NCI-H446 treated with DMSO at 0.1 percent for 48 hours (cell line): ENCODE data around the gene ALDOA.
"Not testable (repeated sequence)": the region's sequence is repeated elsewhere in the genome, so short reads cannot be mapped to it uniquely, and the experiment has no call there.

Source experiments
- DNase-seq: peaks from one replicate; lab custom pipeline; 2025; lab: John Stamatoyannopoulos, UW

The ALDOA gene

DNA sequence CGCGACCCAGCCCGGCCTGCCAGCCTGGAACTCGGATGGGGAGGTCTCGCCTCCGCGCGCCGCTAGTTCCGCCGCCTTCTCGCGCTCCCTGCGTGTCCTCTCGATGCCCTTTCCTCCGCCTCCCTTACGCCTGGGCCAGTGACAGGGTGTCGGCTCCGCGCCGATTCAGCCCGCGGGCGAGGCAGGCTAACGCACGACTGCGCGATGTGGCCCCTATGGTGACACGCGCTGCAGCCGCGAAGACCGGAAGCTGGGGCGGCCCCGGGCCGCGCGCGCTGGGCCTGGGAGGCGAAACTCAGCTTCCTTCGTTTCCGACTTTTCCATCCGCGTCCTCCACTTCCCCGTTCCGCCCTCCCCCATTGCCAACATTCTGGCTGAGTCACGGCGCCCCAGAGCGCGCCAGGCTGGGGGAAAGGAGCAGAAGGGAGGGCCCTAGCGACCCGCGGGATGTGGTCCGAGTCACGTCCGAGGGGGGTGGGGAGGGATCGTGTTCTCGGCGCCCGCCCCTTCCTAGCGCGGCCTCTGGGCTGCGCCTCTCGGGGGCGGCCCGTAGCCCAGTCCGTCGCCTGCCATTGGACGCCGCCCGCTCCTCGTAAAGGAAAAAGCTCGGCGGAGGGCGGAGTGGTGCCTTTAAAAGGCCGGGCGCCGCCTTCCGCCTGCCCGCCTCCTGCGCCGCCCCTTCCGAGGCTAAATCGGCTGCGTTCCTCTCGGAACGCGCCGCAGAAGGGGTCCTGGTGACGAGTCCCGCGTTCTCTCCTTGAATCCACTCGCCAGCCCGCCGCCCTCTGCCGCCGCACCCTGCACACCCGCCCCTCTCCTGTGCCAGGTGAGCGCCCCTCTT lies at the start of gene ALDOA:
ALDOA (plus strand) TSS at position 659 of the 841 bp plus-strand sequence. CDS start 1,138 bp downstream, outside the sequence.
- peak; percentile 95 for DNase-seq

DNA sequence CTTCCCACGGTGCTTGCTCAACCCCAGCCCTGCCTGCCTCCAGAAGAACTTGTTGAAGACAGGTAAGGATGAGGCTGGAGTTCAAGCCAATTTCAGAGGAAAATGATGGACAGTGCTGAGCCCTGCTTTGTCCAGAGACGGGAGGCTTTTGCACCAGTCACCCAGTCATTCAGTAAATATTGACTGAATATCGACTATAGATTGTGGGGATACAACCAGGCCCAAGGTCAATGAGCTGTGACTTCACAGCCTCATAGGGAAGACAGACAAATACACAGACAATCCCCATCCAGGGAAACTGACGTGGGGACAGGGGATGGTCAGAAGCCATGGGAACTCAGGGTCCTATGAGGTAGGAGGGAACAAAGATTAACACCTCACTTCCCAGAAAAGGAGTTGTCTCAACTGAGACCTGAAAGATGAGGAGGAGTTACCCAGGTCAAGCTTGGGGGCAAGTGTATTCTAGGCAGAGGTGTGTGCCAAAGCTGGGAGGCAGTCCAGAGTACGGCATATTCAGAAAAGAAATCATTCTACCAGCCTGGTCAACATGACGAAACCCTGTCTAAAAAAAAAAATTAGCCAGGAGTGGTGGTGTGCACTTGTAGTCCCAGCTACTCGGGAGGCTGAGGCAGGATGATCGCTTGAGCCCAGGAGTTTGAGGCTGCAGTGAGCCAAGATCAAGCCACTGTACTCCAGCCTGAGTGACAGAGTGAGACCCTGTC lies 48.8 kb upstream of the ALDOA start:
- no peak for DNase-seq

DNA sequence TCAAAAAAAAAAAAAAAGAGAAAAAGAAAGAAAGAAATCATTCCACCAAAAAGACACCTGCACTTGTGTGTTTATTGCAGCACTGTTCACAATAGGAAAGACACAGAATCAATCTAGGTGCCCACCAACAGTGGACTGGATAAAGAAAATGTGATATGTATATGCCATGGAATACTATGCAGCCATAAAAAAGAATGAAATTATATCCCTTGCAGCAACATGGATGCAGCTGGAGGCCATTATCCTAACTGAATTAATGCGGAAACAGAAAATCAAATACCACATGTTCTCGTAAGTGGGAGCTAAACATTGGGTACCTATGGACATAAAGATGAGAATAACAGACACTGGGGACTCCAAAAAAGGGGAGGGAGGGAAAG lies 48.3 kb upstream of the ALDOA start:
- DNase-seq: no peak

DNA sequence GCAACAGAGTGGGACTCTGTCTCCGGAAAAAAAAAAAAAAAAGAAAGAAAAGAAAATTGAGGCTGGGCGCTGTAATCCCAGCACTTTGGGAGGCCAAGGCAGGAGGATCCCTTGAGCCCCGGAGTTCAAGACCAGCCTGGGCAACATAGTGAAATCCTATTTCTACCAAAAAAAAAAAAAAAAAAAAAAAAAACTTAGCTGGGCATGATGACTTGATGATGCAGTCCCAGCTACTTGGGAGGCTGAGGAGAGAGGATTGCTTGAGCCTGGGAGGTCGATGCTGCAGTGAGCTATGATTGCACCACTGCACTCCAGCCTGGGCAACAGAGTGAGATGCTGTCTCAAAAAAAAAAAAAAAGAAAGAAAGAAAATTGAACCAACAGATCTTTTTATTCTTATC lies 47.6 kb upstream of the ALDOA start:
- not testable (repeated sequence) for DNase-seq

DNA sequence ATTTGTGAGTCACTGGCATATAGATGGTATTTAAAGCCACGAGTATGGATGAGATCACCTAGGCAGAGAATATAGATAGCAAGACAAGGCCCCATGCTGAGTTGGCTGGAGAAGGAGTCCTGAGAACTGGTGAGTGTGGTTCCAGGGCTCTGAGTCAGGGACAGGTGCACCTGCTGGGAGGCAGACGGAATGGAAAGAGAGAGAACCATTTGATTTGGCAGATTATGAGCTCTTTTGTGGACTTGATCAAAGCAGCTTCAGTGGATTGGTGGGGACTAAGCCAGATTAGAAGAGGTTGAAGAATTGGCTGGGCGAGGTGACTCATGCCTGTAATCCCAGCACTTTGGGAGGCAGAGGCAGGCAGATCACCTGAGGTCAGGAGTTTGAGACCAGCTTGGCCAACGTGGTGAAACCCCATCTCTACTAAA lies 46.8 kb upstream of the ALDOA start:
- DNase-seq: no peak

DNA sequence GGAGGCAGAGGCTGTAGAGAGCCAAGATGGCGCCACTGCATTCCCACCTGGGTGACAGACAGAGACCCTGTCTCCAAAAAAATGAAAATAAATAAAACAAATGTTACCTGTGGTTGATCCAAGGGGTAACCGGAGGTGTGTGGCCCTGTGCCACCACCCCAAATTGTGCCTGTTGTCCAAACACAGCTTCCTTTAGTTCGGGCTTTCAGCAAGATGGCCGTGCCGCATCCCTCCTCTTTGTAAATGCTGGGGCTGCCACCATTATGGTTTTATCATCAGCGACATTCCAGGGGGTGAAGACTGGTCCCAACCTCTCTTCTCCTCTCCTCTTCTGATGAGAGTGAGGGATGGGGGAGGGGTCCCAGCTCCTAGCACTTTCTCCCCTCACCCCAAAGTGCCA lies 42.7 kb upstream of the ALDOA start, which contains the start of gene C16orf92:
C16orf92 (plus strand) TSS at position 312 of the 400 bp plus-strand sequence. CDS start 143 bp downstream, outside the sequence.
- no peak for DNase-seq

DNA sequence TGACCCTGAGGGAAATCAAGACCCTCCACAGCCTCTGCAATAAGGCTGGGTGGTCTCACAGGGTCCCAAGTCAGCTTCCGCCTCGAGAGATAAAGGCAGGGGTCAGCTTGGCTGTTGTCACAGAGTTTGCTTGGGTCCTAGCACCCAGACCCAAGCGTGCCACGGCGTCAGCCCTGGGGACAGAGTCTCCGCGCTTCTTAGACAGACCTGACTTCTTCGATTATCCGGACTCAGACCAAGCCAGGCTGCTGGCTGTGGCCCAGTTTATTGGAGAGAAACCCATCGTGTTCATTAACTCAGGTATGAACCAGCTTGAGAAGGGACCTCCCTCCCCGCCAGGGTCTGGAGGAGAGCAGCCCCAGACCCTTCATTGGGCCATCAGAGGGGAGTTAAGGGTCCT lies 42.0 kb upstream of the ALDOA start:
- no peak for DNase-seq

DNA sequence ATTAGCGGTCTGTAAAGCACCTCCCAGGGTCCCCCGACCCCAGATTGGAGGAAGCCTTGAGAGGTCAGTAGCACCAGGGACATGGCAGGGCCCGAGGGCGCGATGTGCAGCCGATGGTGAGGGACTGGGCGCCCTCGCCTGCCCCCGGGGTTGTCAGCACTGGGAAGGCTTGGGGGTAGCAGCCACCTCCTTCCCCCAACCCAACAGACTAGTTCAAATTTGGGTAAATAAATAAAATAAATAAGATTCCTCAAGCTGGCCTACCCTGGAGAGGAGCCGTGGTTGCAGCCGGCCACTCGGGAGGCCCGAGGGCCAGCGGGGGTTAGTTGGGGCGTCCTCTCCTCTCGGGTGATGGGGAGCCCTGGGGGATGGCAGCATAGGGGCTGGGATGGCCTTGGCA lies 41.1 kb upstream of the ALDOA start:
- DNase-seq: no peak

DNA sequence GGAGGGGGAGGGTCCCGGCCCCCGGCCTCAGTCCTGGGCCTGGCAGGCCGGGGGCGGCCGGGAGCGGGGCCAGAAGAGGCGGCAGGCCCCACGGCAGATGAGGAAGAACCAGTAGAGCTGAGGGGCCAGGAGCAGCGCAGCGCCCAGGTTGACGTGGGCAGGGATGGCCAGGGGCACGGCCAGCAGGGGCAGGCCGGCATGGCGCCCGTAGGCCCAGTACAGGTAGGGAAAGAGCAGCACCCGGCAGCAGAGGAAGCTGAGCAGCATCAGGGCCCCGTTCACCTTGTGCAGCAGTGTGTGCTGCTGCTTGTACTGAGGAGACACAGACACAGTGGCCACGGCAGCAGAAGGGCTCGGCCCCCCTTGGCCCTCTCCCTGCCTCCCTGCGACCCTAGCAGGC lies 40.4 kb upstream of the ALDOA start:
- DNase-seq: no peak

DNA sequence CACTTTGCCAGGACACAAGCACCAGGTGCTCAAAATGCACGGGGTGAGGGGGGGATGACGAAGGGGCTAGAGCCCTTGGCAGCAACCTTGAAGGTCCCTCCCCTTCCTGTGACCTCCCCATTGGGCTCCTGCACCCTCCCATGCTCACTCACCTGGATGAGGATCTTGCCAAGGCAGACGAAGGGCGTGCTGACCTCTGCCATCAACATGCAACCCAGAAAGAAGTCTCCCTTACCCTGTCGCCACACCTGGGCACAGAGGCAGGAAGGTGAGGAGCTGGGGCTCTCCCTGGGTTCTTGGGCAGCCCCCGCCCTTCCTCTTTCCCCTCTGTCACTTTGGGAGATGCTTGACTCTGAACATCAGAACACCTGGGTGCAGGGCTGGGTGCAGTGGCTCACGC lies 40.0 kb upstream of the ALDOA start:
- no peak for DNase-seq

DNA sequence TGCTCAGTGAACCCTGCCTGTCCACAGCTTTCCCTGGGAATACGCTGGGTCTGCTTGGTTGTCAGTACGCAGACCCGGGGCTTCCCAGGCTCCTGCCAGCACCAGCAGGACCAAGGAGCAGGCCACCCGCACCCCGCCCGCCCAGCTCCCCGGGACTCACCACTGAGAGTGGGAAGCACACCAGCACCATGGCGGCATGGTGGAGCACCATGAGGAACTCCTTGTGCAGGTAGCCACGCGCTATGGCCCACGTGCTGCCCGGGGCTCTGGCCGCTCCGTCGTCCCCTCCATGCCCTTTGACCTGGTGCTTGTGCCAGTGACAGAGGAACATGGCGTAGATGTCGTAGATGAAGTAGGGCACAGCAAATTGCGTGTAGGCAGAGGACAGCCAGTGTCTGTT lies 39.1 kb upstream of the ALDOA start:
- no peak for DNase-seq

DNA sequence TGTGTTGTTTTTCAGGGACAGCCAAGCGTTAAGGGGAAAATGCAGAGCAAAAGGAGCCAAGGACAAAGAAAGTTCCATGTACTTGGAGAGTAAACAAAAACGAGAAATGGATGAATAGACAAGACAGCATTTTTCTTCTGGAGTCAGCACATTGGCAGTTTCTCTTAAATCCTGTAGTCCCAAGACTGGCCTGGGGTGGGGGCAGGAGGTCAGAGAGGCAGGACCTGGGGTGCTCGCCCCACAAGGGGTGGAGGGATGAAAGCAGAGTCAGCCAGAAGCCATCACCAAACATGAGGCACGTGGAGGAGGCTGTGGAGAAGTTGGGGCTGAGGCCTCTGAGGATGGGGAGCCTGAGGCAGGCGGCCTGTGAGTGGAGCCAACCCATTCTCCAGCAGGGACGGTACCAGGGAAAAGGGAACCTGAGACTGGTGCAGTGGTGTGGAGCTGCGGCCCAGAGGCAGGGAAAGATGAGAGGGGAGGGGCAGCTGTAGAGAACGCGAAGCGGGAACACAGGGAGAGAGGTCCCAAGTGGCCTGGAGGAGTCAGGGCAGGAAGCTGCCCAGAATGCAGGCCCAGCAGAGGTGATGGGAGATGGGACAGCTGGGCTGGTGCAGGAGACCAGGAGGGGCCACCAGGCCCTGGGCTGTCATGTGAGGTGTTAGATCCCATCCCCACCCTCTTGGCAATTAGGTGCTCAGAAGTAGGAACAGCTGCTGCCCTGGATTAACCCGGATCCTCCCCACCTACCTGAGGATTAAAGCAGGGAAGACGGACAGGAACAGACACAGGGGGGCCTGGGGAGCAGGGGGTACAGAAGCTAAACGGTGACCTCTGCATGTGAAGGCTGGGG lies 37.7 kb upstream of the ALDOA start:
- no peak for DNase-seq

DNA sequence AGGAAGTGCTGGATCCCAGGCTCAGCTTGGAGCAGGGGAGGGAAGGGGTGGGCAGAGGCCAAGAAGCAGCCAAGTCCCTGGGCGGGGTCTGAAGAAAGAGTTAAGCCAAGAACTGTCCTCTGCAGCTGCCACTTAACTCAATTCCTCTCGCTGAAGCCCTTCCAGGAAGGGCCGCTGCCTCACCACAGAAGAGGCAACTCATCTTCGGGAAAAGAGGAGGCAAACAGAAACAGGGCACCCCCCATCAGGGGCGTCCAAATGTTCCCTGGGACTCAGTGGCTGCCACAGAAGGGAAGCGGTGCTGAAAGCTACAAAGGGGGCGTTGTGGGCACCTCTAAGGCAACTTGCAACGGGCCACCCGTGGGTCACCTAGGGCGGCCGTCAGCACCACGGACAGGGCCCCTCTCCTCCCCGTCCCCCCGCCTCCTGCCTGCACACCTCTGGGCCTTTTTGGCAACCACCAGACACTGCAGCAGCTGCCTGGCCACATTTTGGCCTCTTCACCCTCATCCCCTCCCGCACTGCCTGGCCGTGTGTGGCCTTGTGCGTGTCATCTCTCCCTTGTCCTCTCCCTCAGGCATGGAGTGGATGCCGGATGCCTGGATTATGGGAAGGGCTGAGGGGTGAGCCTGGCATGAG lies 37.0 kb upstream of the ALDOA start:
- no peak for DNase-seq

DNA sequence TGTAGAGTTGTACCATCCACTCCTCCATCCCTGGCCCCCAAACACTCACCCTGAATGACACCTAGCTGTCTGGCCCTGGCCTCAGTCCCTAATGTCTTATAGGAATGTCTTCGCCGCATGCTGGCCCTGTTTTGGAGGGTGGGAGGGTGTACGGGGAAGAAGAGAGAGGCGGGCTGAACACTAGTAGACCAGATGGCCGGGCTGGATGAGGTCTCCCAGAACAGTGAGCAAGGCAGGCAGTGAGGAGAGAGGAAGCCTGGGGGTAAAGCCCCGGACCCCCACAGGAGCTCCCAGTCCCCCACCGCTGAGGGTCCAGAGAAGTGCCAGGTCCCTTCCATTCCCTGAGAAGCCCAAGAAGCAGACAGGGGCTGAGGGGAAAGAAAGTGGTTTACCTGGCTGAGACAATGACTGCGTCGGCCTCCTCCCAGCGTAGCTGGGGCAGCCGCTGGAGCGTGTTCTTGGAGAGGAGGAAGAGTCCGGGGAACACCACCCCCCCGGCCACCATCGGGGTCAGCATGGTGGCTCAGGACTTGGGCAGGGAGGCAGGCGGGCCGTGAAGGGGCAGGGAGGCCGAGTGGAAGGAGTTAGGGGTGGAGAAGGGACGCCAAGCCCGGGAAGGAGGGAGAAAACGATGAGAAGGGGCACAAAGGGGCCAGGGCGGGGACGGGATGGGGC lies 35.4 kb upstream of the ALDOA start:
- DNase-seq: no peak

DNA sequence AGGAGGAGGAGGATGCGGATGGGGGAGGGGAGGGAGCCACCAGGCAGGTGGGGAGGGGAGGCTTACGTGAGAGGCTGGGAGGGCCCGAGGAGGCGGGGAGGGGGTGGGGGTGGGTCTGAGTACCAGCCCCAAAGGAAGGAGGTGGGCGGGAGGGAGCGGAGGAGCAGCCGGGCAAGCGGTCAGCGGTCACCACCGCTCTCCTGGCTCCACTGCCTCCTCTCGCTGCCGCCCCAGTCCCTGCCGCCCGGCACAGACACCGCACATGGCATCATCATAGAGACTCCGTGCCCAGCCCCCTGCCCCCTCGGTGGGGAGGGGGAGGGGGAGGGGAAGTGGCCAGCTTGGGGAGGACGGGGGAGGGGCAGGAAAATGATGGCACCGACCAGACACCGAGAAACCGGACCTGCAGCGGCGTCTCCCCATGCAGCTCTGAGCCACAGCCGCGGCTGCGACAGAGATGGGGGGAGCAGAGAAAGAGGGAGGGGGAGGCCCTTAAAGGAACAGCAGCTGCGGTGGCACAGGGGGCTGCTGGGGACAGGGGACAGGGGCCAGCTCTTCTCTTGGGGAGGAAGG lies 34.6 kb upstream of the ALDOA start, which contains the start of gene TLCD3B:
TLCD3B (minus strand) TSS at position 431 of the 573 bp plus-strand sequence. CDS start 744 bp downstream, outside the sequence.
- DNase-seq: no peak

DNA sequence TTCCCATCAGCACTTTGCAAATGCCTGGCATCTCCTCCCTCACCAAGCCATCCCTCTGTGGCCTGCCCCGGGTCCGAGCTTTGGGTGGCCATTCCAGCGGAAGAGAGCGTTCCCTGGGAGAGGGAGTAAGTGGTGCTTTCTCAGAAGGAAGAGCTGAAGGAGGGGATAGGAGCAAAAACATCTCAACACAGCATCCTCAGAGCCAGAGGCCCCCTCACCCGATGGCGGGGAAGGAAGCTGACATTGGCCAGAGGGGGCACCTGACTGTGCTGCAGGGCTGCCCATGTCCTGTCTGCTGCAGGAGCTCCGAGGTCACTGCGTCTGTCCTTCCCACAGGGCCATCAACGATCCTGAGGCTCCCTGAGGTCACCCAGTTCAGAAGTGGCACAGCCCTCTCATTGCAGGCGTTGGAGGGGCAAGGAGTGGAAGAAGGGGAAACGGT lies 34.1 kb upstream of the ALDOA start:
- DNase-seq: no peak

DNA sequence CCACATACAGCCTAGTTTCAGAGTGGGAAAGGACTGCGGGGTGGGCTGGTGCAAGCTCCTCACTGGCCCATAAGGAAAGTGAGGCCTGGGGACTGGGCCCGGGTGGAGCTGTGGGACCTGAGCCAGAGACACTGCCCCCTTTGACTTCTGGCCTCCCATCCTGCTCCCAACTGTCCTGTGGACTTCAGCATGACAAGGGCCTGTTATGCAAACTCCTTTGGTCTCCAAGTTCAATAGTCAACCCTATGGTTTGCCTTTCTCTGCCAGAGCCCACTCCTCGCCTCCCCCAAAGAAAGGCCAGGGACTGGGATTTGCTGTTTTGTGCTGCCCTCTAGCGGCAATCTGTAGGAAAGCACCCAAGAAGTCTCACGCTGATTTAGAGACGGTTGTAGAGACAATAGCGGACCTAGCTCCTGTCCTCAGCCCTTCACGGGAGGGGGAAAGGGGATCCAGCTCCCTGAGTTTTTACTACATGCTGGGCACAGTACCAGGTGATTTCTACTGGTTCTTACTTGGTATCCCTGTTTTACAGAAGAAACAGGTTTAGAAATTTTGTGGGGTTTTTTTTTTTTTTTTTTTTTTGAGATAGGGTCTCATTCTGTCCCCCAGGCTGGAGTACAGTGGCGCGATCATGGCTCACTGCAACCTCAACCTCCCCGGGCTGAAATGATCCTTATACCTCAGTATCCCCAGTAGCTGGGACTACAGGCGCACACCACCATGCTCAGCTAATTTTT lies 33.3 kb upstream of the ALDOA start:
- DNase-seq: peak; percentile 68

DNA sequence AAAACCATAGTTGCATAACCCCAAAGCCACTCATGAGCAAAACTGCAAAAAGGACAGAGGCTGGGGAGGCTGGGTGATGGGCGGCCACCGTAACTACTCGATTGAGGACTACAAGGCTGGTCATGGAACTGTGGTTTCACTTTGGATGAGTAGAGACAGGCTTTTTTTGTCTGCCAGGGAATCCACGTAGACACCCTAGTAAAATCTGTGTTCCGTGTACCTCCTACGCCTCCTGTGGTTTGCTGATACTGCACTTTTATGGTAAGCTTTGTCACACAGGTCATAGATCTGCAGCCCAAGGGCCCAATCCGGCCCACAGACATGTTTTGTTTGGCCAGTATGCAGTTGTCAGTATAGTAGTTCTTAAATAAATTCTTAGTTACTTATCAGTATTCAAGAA lies 32.3 kb upstream of the ALDOA start:
- DNase-seq: no peak

DNA sequence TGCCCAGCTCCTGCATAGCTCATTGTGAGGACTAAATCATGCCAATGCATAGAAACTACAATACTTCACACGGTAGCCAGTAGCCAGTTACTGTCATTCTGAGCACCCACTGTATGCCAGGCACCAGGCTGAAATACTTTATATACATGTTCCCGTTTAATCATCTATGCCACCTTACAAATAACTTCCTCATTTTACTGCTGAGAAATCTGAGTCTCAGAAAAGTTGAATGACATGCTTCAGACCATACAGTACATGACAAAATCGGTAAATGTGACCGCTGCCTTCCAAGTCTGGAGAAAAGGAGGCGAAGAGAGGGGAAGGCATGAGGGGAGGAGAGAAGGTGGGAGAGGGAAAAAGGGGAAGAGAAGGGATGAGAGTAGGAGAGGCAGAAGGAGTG lies 25.3 kb upstream of the ALDOA start:
- DNase-seq: no peak

DNA sequence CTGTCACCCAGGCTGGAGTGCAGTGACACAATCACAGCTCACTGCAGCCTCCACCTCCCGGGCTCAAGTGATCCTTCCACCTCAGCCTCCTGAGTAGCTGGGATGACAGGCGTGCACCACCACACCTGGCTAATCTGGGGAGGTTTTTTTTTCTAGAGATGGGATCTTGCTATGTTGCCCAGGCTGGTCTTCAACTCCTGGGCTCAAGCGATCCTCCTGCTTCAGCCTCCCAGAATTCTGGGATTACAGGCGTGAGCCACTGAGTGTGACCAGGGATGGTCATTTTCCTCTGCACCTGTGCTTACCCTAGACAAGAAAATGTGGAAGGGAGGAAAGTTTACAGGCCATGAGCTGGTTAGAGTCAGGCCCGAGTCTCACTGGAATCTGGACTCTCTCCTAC lies 24.9 kb upstream of the ALDOA start:
- DNase-seq: not testable (repeated sequence)
